Activated CD8-positive, alpha-beta T cell treated with anti-CD3 and anti-CD28 coated beads for 36 hours (primary cell): ENCODE results near the gene ALG2. TPM values are rescaled to one million over a fixed set of nuclear protein-coding genes. Genes with fewer than 3 reads are reported as not detected.
"Not testable (repeated sequence)": the region's sequence is repeated elsewhere in the genome, so short reads cannot be mapped to it uniquely, and the experiment has no call there.

ENCODE experiments used
- ATAC-seq: fragments of 200-7000 bp; cut with Tn5 transposase; one replicate; pipeline ENCODE4 v1.10.0; 2021; ENCODE audit warnings: mild to moderate bottlenecking, moderate library complexity
- CTCF ChIA-PET: fragments of 350-600 bp; sonication (Branson Sonifier 250); formaldehyde crosslinking; loops from one replicate; lab custom pipeline; 2021; ENCODE audit warnings: antibody characterized with exemption; lab: Charles Lee
- POLR2A ChIA-PET: fragments of 350-600 bp; sonication (Branson Sonifier 250); formaldehyde crosslinking; loops from one replicate; lab custom pipeline; 2021; ENCODE audit warnings: antibody characterized with exemption; lab: Charles Lee
- DNase-seq: peaks from one replicate; pipeline ENCODE4 v3.0.0-alpha.2; 2020
- H3K27ac Mint-ChIP-seq: one replicate; pipeline ENCODE4 v1.8.0; 2021; ENCODE audit warnings: mild to moderate bottlenecking, mixed read lengths
- H3K27me3 Mint-ChIP-seq: one replicate; pipeline ENCODE4 v1.8.0; 2021; ENCODE audit warnings: mixed read lengths
- H3K36me3 Mint-ChIP-seq: one replicate; pipeline ENCODE4 v1.8.0; 2021; ENCODE audit warnings: low read depth, mixed read lengths
- H3K4me1 Mint-ChIP-seq: one replicate; pipeline ENCODE4 v1.8.0; 2021; ENCODE audit warnings: low read depth, mixed read lengths
- H3K4me3 Mint-ChIP-seq: one replicate; pipeline ENCODE4 v1.8.0; 2021; ENCODE audit warnings: mild to moderate bottlenecking, moderate library complexity, mixed read lengths
- H3K9me3 Mint-ChIP-seq: one replicate; pipeline ENCODE4 v1.8.0; 2021; ENCODE audit warnings: mixed read lengths
- CTCF ChIP-seq: fragments of 200-600 bp; IDR thresholded peaks from one replicate; pipeline ENCODE4 v1.8.0; 2022; ENCODE audit warnings: antibody characterized with exemption, mild to moderate bottlenecking
- intact Hi-C: fragments of 100-400 bp; cut with micrococcal nuclease; formaldehyde crosslinking; loops from one replicate; pipeline ENCODE4 v1.10.0; 2022
- total RNA-seq, 2 experiments: library from RNA; stranded (reverse); gene quantifications; one replicate each; pipeline ENCODE4 v1.2.3, GENCODE V29; 2021

ALG2 gene
- total RNA-seq, 2 experiments from 2014 or later: 24.1 to 27.0 TPM

- ChIA-PET POLR2A (no interaction called here), CTCF (interaction anchor here (1.3 to 1.6 kb wide), 2 partner anchors 16 to 30 kb away, joined by 4 to 7 read pairs; no protein-coding TSS in a partner anchor)
- no peak for TF ChIP-seq CTCF
- Mint-ChIP-seq H3K9me3 (peaks cover 6% of the 10 kb centered on the region), H3K36me3 (no peaks in the 10 kb centered on the region), H3K27me3 (peaks cover 3% of the 10 kb centered on the region), H3K4me3 (no peak overlapping the region), H3K27ac (no peak overlapping the region), H3K4me1 (peaks cover 2% of the 10 kb centered on the region)
- intact Hi-C loops: no loop called here
- DNase-seq (no peak), ATAC-seq (no peak)
Observed at GRCh38 chr9:99201603-99202002, 20.1 kb downstream of the ALG2 start.

- intact Hi-C loops: no loop called here
- H3K4me1 Mint-ChIP-seq: peaks cover 5% of the 10 kb centered on the region
- no peak for ATAC-seq
- H3K4me3 Mint-ChIP-seq: no peak overlapping the region
- no peaks in the 10 kb centered on the region for H3K36me3 Mint-ChIP-seq
- no peak overlapping the region for H3K27ac Mint-ChIP-seq
- DNase-seq: no peak
- ChIA-PET CTCF (interaction anchor here (1.9 kb wide), 1 partner anchor 15 kb away, joined by 8 read pairs; no protein-coding TSS in a partner anchor), POLR2A (interaction anchor here (1.8 kb wide), 1 partner anchor 15 kb away, joined by 4 read pairs; no protein-coding TSS in a partner anchor)
- peaks cover 5% of the 10 kb centered on the region for H3K27me3 Mint-ChIP-seq
- H3K9me3 Mint-ChIP-seq: peaks cover 3% of the 10 kb centered on the region
- TF ChIP-seq CTCF: no peak
Observed at GRCh38 chr9:99199938-99200539, 21.7 kb downstream of the ALG2 start.

GRCh38 chr9:99197987-99198386 is 23.8 kb downstream of the ALG2 start:
- Mint-ChIP-seq H3K9me3 (peaks cover 3% of the 10 kb centered on the region), H3K27ac (no peak overlapping the region), H3K4me1 (peaks cover 12% of the 10 kb centered on the region), H3K36me3 (no peaks in the 10 kb centered on the region), H3K27me3 (peaks cover 6% of the 10 kb centered on the region), H3K4me3 (no peak overlapping the region)
- ATAC-seq (no peak), DNase-seq (no peak)
- ChIA-PET POLR2A (interaction anchor here (0.5 to 1.1 kb wide), 3 partner anchors 23 to 680 kb away, joined by 3 to 4 read pairs (median 3); partner anchors contain the start of genes ALG2 and SEC61B), CTCF (interaction anchor here (0.7 to 5.3 kb wide), 6 partner anchors 9 to 34 kb away, joined by 3 to 32 read pairs (median 6); partner anchors contain the start of genes ALG2 and SEC61B)
- intact Hi-C loops: no loop called here
- TF ChIP-seq CTCF: no peak

- Mint-ChIP-seq H3K27me3 (peaks cover 7% of the 10 kb centered on the region), H3K4me1 (peaks cover 13% of the 10 kb centered on the region), H3K36me3 (no peaks in the 10 kb centered on the region), H3K4me3 (no peak overlapping the region), H3K9me3 (peaks cover 3% of the 10 kb centered on the region), H3K27ac (no peak overlapping the region)
- POLR2A ChIA-PET: interaction anchor here (0.5 to 1.2 kb wide), 3 partner anchors 15 to 24 kb away, joined by 3 to 4 read pairs (median 3); partner anchors contain the start of genes ALG2 and SEC61B
- no peak for DNase-seq
- no peak for TF ChIP-seq CTCF
- no peak for ATAC-seq
- CTCF ChIA-PET: interaction anchor here (0.5 to 5.3 kb wide), 8 partner anchors 8 to 35 kb away, joined by 3 to 32 read pairs (median 6); partner anchors contain the start of genes ALG2 and SEC61B
- intact Hi-C loops: no loop called here
Observed at GRCh38 chr9:99197124-99197630, 24.6 kb downstream of the ALG2 start.

GRCh38 chr9:99196484-99196883 is 25.3 kb downstream of the ALG2 start:
- H3K9me3 Mint-ChIP-seq, H3K27me3 Mint-ChIP-seq, H3K4me3 Mint-ChIP-seq, ATAC-seq, DNase-seq, H3K27ac Mint-ChIP-seq, H3K36me3 Mint-ChIP-seq, intact Hi-C loops: not testable (repeated sequence)
- ChIA-PET POLR2A (interaction anchor here (1.1 to 1.2 kb wide), 2 partner anchors 10 to 22 kb away, joined by 3 to 4 read pairs; no protein-coding TSS in a partner anchor), CTCF (interaction anchor here (0.7 to 5.3 kb wide), 6 partner anchors 8 to 35 kb away, joined by 3 to 32 read pairs (median 6); partner anchors contain the start of genes ALG2 and SEC61B)
- peaks cover 13% of the 10 kb centered on the region for H3K4me1 Mint-ChIP-seq
